ENCODE results near the gene OR2A5. TPM values are rescaled to one million over a fixed set of nuclear protein-coding genes. Genes with fewer than 3 reads are reported as not detected.
"Not testable (repeated sequence)": the region's sequence is repeated elsewhere in the genome, so short reads cannot be mapped to it uniquely, and the experiment has no call there.

Gene OR2A5
- total and polyA plus RNA-seq, 7 donors: not detected

DNA sequence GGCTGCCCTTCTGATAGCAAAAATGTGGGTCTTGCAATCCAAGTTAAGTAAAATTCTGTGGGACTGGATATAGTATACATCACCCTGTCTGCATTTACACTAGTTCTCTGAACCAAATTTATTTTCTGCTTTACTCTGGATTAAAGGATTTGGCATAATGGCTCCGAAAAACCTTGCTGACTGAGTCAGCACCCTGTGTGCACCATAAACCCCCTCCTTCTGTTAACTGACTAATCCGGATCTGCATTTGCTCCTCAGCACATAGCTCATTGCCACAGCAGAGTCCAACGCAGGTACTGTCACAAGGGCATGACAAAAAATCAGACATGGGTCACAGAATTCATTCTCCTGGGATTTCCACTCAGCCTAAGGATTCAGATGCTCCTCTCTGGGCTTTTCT, 1.3 kb downstream of the OR2A5 start:
- WGBS, 2 donors: 52 to 57% methylated on average over 3 of the region's 3 CpGs
- Histone ChIP-seq H3K4me3 (no peak overlapping the region), H3K9me3 (no peaks in the 10 kb centered on the region), H3K27ac (no peak overlapping the region), H3K36me3 (no peaks in the 10 kb centered on the region), H3K4me1 (no peaks in the 10 kb centered on the region), H3K27me3 (no peaks in the 10 kb centered on the region)
- DNase-seq: no peak
- intact Hi-C loops (cut with DNase I): no loop called here
- no peak for TF ChIP-seq POLR2AphosphoS5 (IDR thresholded peaks at IDR 0.05)
- TF ChIP-seq CTCF (IDR thresholded peaks at IDR 0.05): no peak
- TF ChIP-seq EP300 (IDR thresholded peaks at IDR 0.05): no peak
- no peak for TF ChIP-seq POLR2A (IDR thresholded peaks at IDR 0.05)

DNA sequence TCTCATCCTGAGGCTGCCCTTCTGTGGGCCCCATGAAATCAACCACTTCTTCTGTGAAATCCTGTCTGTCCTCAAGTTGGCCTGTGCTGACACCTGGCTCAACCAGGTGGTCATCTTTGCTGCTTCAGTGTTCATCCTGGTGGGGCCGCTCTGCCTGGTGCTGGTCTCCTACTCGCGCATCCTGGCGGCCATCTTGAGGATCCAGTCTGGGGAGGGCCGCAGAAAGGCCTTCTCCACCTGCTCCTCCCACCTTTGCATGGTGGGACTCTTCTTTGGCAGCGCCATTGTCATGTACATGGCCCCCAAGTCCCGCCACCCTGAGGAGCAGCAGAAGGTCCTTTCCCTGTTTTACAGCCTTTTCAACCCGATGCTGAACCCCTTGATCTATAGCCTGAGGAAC, 2.1 kb downstream of the OR2A5 start:
- intact Hi-C loops (cut with DNase I); H3K27ac ChIP-seq; H3K9me3 ChIP-seq; H3K36me3 ChIP-seq; H3K4me3 ChIP-seq; H3K4me1 ChIP-seq; H3K27me3 ChIP-seq; DNase-seq: not testable (repeated sequence)
- 86 to 91% methylated on average over 8 of the region's 8 CpGs for WGBS, 2 donors

- DNase-seq: no peak
- intact Hi-C loops (cut with DNase I): no loop called here
- H3K36me3 ChIP-seq: no peaks in the 10 kb centered on the region
- no peak overlapping the region for H3K27ac ChIP-seq
- H3K4me3 ChIP-seq: no peak overlapping the region
- H3K9me3 ChIP-seq: peaks cover 0 to 2% (median 0%) of the 10 kb centered on the region in 4 donors
- TF ChIP-seq EP300 (IDR thresholded peaks at IDR 0.05): no peak
- no peak for TF ChIP-seq CTCF (IDR thresholded peaks at IDR 0.05)
- TF ChIP-seq POLR2AphosphoS5 (IDR thresholded peaks at IDR 0.05): no peak
- TF ChIP-seq POLR2A (IDR thresholded peaks at IDR 0.05): no peak
- 79 to 81% methylated on average over 3 of the region's 3 CpGs for WGBS, 2 donors
- H3K4me1 ChIP-seq: no peaks in the 10 kb centered on the region
- H3K27me3 ChIP-seq: no peaks in the 10 kb centered on the region
Observed at GRCh38 chr7:144057954-144058353, 9.2 kb downstream of the OR2A5 start.

- TF ChIP-seq POLR2A (IDR thresholded peaks at IDR 0.05) (no peak), POLR2AphosphoS5 (IDR thresholded peaks at IDR 0.05) (no peak), EP300 (IDR thresholded peaks at IDR 0.05) (no peak), CTCF (IDR thresholded peaks at IDR 0.05) (no peak)
- WGBS, 2 donors: 36 to 57% methylated on average over 3 of the region's 3 CpGs
- intact Hi-C loops (cut with DNase I): no loop called here
- no peaks in the 10 kb centered on the region for H3K36me3 ChIP-seq
- no peak overlapping the region for H3K27ac ChIP-seq
- no peaks in the 10 kb centered on the region for H3K27me3 ChIP-seq
- H3K4me3 ChIP-seq: no peak overlapping the region
- peaks cover 0 to 1% (median 0%) of the 10 kb centered on the region in 4 donors for H3K9me3 ChIP-seq
- no peaks in the 10 kb centered on the region for H3K4me1 ChIP-seq
- DNase-seq: no peak
Observed at GRCh38 chr7:144063710-144064109, 15.0 kb downstream of the OR2A5 start.

DNA sequence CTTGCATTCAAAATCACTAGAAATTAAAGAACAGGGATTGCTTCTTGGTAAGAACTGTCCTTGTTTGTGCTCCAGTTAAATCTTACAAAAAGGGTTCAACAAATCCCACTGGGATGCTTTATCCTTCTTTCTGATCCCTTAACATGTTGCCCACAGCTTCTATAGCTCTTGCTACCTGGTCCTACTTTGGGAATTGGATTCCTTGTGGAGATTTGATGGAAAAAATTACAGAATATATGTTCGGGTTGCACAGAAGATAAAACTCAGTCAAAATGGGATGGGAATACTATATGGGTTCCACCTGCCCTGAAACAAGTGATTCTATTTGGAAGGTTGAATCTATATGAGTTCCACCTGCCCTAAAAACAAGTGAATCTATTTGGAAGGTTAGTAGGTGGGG, 20.8 kb downstream of the OR2A5 start, which contains the start of gene OR2A25:
OR2A25 (plus strand) TSS at position 301 of the 400 bp plus-strand sequence. CDS start 4,409 bp downstream, outside the sequence.
- Histone ChIP-seq H3K27me3 (no peaks in the 10 kb centered on the region), H3K36me3 (no peaks in the 10 kb centered on the region), H3K9me3 (no peaks in the 10 kb centered on the region), H3K4me3 (no peak within 1 kb of the TSS), H3K4me1 (no peaks in the 10 kb centered on the region), H3K27ac (no peak within 1 kb of the TSS)
- intact Hi-C loops (cut with DNase I): no loop called here
- 72 to 88% methylated on average over 1 of the region's 1 CpG for WGBS, 2 donors
- no peak for TF ChIP-seq CTCF (IDR thresholded peaks at IDR 0.05)
- no peak for DNase-seq
